Left cardiac atrium (tissue), 4 donors: ENCODE results near the gene C16orf90. TPM values are rescaled to one million over a fixed set of nuclear protein-coding genes. Genes with fewer than 3 reads are reported as not detected.

Experiments
- ATAC-seq, 2 donors: fragments of 200-7000 bp; cut with Tn5 transposase; one replicate each; pipeline ENCODE4 v1.9.1; 2020; ENCODE audit warnings: mild to moderate bottlenecking in 2 of 2, moderate library complexity in 2 of 2
- DNase-seq: peaks from one replicate; pipeline ENCODE4 v3.0.0-alpha.2; 2020
- intact Hi-C, 2 donors: fragments of 100-400 bp; cut with DNase I; formaldehyde crosslinking; loops; one replicate each; pipeline versions ENCODE4 v1.14.1 to v1.15.1; 2022 to 2023
- total RNA-seq, 2 donors: library from RNA; stranded (reverse); fragmentation: NEBNext Ultra II Directional; extraction: Animal tissue kit (Norgen Biotek cat#: 25700); gene quantifications; one replicate each; pipeline ENCODE4 v1.2.1, GENCODE V29; 2021
- donor health status: DM: no; HTN: yes; CAD: no.
- donor health status: DM: no; HTN: yes; CAD: no; lungs with severe emphysema.
- donor health status: DM: yes; HTN: yes; CAD: no.
- donor health status: Dilated cardiomyopathy.

The C16orf90 gene
- total RNA-seq, 2 donors from 2014 or later: not detected

GRCh38 chr16:3471518-3472176 is 23.6 kb downstream of the C16orf90 start:
- DNase-seq: no peak
- no peak for ATAC-seq
- intact Hi-C loops: no loop called here

GRCh38 chr16:3470723-3471122 is 24.6 kb downstream of the C16orf90 start:
- intact Hi-C loops: no loop called here
- DNase-seq (no peak), ATAC-seq (no peak)

GRCh38 chr16:3469736-3470135 is 25.6 kb downstream of the C16orf90 start:
- DNase-seq: no peak
- ATAC-seq: no peak
- intact Hi-C loops: no loop called here

GRCh38 chr16:3468501-3468900 is 26.8 kb downstream of the C16orf90 start:
- peak in 1 of 2 donors; percentile 25 for ATAC-seq
- DNase-seq: no peak
- intact Hi-C loops: no loop called here

- intact Hi-C loops: no loop called here
- no peak for ATAC-seq
- DNase-seq: no peak
These were observed 27.4 kb downstream of the C16orf90 start for GRCh38 chr16:3467921-3468320.

GRCh38 chr16:3467182-3467581 is 28.1 kb downstream of the C16orf90 start:
- intact Hi-C loops: no loop called here
- ATAC-seq (peak in 1 of 2 donors; percentile 14), DNase-seq (no peak)

- ATAC-seq (peak in 1 of 2 donors; percentile 27), DNase-seq (no peak)
- intact Hi-C loops: no loop called here
These were observed 29.2 kb downstream of the C16orf90 start for GRCh38 chr16:3465911-3466584.

- no peak for DNase-seq
- intact Hi-C loops: no loop called here
- no peak for ATAC-seq
These were observed 30.0 kb downstream of the C16orf90 start for GRCh38 chr16:3465301-3465700.

- intact Hi-C loops: no loop called here
- no peak for ATAC-seq
- DNase-seq: no peak
These were observed 34.1 kb downstream of the C16orf90 start for GRCh38 chr16:3461151-3461550.

GRCh38 chr16:3460585-3460984 is 34.7 kb downstream of the C16orf90 start:
- intact Hi-C loops: no loop called here
- ATAC-seq (no peak), DNase-seq (no peak)

GRCh38 chr16:3460121-3460520 is 35.2 kb downstream of the C16orf90 start:
- ATAC-seq (no peak), DNase-seq (no peak)
- intact Hi-C loops: no loop called here

GRCh38 chr16:3459401-3460090 is 35.7 kb downstream of the C16orf90 start:
- intact Hi-C loops: no loop called here
- no peak for DNase-seq
- ATAC-seq: no peak

- ATAC-seq (no peak), DNase-seq (no peak)
- intact Hi-C loops: no loop called here
These were observed 36.4 kb downstream of the C16orf90 start for GRCh38 chr16:3458852-3459361.

- intact Hi-C loops: no loop called here
- DNase-seq: no peak
- no peak for ATAC-seq
These were observed 36.9 kb downstream of the C16orf90 start for GRCh38 chr16:3458278-3458851.

GRCh38 chr16:3457434-3458252 is 37.6 kb downstream of the C16orf90 start:
- peak; percentile 90 for DNase-seq
- intact Hi-C loops: no loop called here
- ATAC-seq: peak; percentile 97

- ATAC-seq (no peak), DNase-seq (no peak)
- intact Hi-C loops: no loop called here
These were observed 40.6 kb downstream of the C16orf90 start for GRCh38 chr16:3454631-3455147.

- intact Hi-C loops: no loop called here
- DNase-seq (no peak), ATAC-seq (no peak)
These were observed 41.2 kb downstream of the C16orf90 start for GRCh38 chr16:3454093-3454492.

GRCh38 chr16:3444032-3444388 is 51.3 kb downstream of the C16orf90 start:
- no peak for DNase-seq
- intact Hi-C loops: no loop called here
- peak; percentile 67 to 72 for ATAC-seq
